Calu3 (cell line): ENCODE measurements around the gene VEGFD. TPM values are rescaled to one million over a fixed set of nuclear protein-coding genes. Genes with fewer than 3 reads are reported as not detected.

Experiments
- BruUV-seq: library from RNA; stranded (reverse); fragments of 400-500 nt; replicated peaks from 2 replicates; lab custom pipeline; 2021; lab: Mats Ljungman, UMichigan
- CTCF ChIA-PET: fragments of 300-600 bp; sonication (Branson Sonifier 250); formaldehyde crosslinking; loops from one replicate; lab custom pipeline; 2022; ENCODE audit warnings: antibody characterized with exemption; lab: Charles Lee
- DNase-seq: peaks from one replicate; pipeline ENCODE4 v3.0.0; 2022
- H3K27ac Mint-ChIP-seq: one replicate; pipeline ENCODE4 v1.8.0; 2022; ENCODE audit warnings: mixed read lengths; ENCODE audit not compliant: unreplicated experiment
- H3K27me3 Mint-ChIP-seq: one replicate; pipeline ENCODE4 v1.8.0; 2022; ENCODE audit warnings: mixed read lengths; ENCODE audit not compliant: unreplicated experiment
- H3K36me3 Mint-ChIP-seq: one replicate; pipeline ENCODE4 v1.8.0; 2022; ENCODE audit warnings: mild to moderate bottlenecking, moderate library complexity, mixed read lengths; ENCODE audit not compliant: insufficient read depth, unreplicated experiment
- H3K4me1 Mint-ChIP-seq: one replicate; pipeline ENCODE4 v1.8.0; 2022; ENCODE audit warnings: mild to moderate bottlenecking, low read depth, mixed read lengths; ENCODE audit not compliant: unreplicated experiment
- H3K4me3 Mint-ChIP-seq: one replicate; pipeline ENCODE4 v1.8.0; 2022; ENCODE audit warnings: mild to moderate bottlenecking, low read depth, moderate library complexity, mixed read lengths; ENCODE audit not compliant: unreplicated experiment
- H3K9me3 Mint-ChIP-seq: one replicate; pipeline ENCODE4 v1.8.0; 2022; ENCODE audit warnings: low read depth, mixed read lengths; ENCODE audit not compliant: unreplicated experiment
- intact Hi-C: fragments of 100-400 bp; cut with micrococcal nuclease; formaldehyde crosslinking; loops from one replicate; pipeline ENCODE4 v1.10.0; 2022; ENCODE audit not compliant: unreplicated experiment
- total RNA-seq: library from RNA; stranded (reverse); gene quantifications from 2 replicates; pipeline ENCODE4 v1.2.3, GENCODE V29; 2022
- TF ChIP-seq, protein P1 (sequence below): fragments of 200-600 bp; IDR thresholded peaks from one replicate; pipeline ENCODE4 v1.8.0; 2022; ENCODE audit warnings: antibody characterized with exemption; ENCODE audit not compliant: unreplicated experiment

VEGFD gene
- total RNA-seq, 1 experiment from 2014 or later: 0.97 TPM

GRCh38 chrX:15320297-15320696, 63.9 kb downstream of the VEGFD start:
- Mint-ChIP-seq H3K27me3 (no peaks in the 10 kb centered on the region), H3K9me3 (no peaks in the 10 kb centered on the region), H3K36me3 (peaks cover 16% of the 10 kb centered on the region), H3K27ac (no peak overlapping the region), H3K4me3 (no peak overlapping the region), H3K4me1 (no peaks in the 10 kb centered on the region)
- BruUV-seq: no TSS peak
- CTCF ChIA-PET: no interaction called here
- intact Hi-C loops: no loop called here
- TF ChIP-seq, protein P1, sequence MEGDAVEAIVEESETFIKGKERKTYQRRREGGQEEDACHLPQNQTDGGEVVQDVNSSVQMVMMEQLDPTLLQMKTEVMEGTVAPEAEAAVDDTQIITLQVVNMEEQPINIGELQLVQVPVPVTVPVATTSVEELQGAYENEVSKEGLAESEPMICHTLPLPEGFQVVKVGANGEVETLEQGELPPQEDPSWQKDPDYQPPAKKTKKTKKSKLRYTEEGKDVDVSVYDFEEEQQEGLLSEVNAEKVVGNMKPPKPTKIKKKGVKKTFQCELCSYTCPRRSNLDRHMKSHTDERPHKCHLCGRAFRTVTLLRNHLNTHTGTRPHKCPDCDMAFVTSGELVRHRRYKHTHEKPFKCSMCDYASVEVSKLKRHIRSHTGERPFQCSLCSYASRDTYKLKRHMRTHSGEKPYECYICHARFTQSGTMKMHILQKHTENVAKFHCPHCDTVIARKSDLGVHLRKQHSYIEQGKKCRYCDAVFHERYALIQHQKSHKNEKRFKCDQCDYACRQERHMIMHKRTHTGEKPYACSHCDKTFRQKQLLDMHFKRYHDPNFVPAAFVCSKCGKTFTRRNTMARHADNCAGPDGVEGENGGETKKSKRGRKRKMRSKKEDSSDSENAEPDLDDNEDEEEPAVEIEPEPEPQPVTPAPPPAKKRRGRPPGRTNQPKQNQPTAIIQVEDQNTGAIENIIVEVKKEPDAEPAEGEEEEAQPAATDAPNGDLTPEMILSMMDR: no peak
- no peak for DNase-seq

DNA sequence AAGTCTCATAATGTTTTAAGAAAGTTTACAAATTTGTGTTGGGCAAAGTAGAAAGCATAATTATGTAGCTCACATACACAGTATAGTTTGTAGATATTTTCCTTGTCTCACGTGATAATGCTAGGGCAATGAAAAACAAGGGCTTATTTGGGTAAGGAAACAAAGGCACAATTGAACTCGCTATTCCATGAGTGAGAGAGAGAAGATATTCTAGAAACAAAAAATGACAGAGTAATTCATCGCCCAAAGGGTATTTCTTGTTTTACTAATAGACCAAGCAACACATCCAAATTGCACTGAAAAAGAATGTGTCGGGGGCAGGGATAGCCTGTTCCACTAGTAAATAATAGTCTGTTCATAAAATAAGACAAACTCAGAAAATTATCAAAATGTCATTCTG, 65.1 kb downstream of the VEGFD start:
- Mint-ChIP-seq H3K9me3 (no peaks in the 10 kb centered on the region), H3K27me3 (no peaks in the 10 kb centered on the region), H3K4me3 (no peak overlapping the region), H3K4me1 (no peaks in the 10 kb centered on the region), H3K27ac (no peak overlapping the region), H3K36me3 (peaks cover 11% of the 10 kb centered on the region)
- CTCF ChIA-PET: no interaction called here
- TF ChIP-seq, protein P1: no peak
- no peak for DNase-seq
- BruUV-seq: no TSS peak
- intact Hi-C loops: no loop called here

DNA sequence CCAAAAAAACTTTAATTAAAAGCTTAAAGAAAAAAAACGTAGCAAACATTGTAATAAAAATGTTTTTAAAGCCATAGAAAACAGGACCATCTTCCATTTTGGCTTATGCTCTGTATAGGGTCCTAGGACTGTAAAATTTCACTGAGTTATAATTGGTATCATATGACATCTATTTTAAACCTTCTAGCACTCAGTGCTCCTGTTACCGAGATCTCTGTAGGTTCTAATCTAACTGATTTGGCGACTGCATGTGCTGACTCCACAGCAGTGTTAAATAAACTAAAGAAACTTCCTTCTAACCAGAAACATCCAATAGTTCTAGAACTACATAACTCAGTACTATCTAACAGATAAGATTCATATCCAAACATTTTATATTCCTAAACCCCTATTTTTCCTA, 68.7 kb downstream of the VEGFD start, which contains the start of gene ASB11:
Gene ASB11 (minus strand): TSS at position 132 of the 400 bp plus-strand sequence. CDS start 35 bp downstream, at position 97.
- H3K9me3 Mint-ChIP-seq: no peaks in the 10 kb centered on the region
- no peaks in the 10 kb centered on the region for H3K27me3 Mint-ChIP-seq
- intact Hi-C loops: no loop called here
- H3K4me3 Mint-ChIP-seq: no peak within 1 kb of the TSS
- TF ChIP-seq, protein P1: no peak
- H3K36me3 Mint-ChIP-seq: peaks cover 5% of the 10 kb centered on the region
- no peaks in the 10 kb centered on the region for H3K4me1 Mint-ChIP-seq
- CTCF ChIA-PET: no interaction called here
- BruUV-seq: no TSS peak
- H3K27ac Mint-ChIP-seq: no peak within 1 kb of the TSS
- DNase-seq: no peak

DNA sequence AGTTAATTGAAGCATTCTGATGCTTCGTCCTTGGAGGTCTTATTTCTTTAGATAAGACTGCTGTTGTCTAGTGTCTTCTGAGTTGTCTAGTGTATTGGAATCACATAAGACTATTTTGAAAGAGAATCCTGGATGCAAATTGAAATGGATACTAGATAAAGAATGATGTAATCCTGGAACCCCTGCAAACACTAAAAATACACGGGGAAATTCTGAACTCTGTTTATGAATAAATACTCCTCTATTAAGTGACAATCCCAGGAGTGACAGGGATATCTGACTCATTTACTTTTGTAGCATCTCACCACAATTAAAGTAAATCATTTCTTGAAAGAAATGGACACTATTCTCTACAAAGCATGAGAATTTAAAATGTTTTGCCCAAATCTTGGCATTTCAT, 69.7 kb downstream of the VEGFD start:
- Mint-ChIP-seq H3K27me3 (no peaks in the 10 kb centered on the region), H3K36me3 (peaks cover 5% of the 10 kb centered on the region), H3K9me3 (no peaks in the 10 kb centered on the region), H3K4me3 (no peak overlapping the region), H3K27ac (no peak overlapping the region), H3K4me1 (no peaks in the 10 kb centered on the region)
- intact Hi-C loops: no loop called here
- TF ChIP-seq, protein P1: no peak
- CTCF ChIA-PET: no interaction called here
- no peak for DNase-seq
- no TSS peak for BruUV-seq
